Amygdala (tissue), 56 donors: ENCODE data around the gene LRRTM3.

Experiments used
- DNase-seq, 56 donors: peaks; one replicate each; lab custom pipeline; 2025; lab: John Stamatoyannopoulos, UW

Gene LRRTM3

DNA sequence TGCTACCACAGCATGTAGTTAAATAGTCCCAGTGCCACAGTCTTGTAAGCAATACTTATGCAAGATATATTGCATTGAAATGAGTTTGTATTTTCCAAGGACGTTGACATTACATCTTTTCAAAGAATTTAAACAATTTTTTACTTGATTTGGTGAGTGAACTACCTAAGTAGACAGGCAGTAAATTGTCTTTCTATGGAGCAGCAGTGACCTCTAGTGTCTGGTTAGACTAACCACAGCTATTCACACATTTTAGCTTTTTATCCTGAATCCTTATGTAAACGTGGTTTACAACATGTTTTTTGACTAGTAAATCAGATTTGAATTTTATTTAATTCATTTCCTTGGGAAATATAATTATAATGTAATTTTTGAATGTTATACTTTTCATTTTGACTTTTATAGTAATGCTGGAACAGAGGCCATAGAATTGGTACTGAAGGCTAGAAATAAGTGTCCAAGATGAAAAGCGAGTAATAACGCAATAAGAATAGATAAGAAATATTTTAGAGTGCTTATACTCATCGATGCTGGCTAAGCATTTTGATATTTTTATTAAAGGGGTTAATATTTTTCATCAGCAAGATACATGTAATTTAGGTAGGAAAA lies 5.6 kb downstream of the LRRTM3 start:
- DNase-seq, result peak in 4 of 56 donors; percentile 4 to 64 (median 26)

DNA sequence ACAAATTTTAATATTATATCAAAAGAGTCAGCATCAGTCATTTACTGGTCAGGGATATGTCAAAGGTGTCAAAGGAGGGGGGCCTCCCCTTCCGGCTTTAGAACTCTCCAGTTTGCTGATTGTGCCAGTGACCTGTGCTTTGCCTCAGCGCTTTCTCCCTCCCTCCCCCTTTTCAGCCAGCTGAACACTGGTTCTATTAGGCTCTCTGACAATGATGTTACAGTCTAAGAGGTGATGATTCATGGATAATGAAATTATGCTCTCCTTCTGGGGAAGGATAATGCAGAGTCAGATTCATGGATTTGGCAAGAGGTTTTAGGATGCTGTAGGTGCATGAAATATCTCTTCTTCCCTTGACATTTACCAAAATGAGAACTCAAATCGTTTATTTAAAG lies 6.1 kb downstream of the LRRTM3 start:
- peak in 34 of 56 donors; percentile 1 to 65 (median 34) for DNase-seq

DNA sequence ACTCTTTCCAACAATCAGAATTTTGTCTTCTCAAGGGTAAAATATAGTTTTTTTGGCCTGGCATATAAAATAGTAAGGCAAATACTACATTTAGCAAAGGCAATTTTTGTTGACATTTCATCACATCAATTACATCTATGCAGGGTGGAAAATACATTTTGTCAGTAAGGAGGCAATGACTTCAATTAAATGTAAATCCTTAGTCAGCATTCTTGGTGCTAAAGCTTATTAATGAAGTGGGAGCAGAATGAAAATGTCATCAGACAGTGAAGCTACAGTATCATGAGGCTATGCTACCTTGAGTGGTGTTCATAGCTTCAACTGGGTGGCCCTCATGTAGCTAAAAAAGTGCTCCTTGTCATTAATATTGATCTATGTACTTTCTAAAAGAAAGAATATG lies 8.9 kb downstream of the LRRTM3 start:
- DNase-seq, result no peak

DNA sequence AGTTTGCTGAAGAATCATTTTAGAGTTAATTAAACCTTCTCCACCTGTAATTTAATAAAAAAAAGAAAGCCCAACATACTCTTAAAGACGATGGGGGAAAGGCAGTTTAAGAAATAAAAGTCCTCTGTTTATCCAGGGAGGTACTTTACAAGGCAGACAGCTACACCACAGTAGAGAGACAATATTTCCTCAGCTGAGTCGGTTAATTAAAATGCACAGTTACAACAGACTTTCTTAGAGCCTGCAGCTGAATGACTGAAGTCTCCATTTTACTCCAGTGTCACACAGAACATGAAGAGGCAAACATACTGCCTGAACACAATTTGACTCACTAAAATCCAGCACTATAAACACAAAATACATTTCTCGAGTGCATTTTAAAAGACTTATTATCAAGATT lies 15.1 kb downstream of the LRRTM3 start:
- peak in 1 of 56 donors; percentile 5 for DNase-seq

DNA sequence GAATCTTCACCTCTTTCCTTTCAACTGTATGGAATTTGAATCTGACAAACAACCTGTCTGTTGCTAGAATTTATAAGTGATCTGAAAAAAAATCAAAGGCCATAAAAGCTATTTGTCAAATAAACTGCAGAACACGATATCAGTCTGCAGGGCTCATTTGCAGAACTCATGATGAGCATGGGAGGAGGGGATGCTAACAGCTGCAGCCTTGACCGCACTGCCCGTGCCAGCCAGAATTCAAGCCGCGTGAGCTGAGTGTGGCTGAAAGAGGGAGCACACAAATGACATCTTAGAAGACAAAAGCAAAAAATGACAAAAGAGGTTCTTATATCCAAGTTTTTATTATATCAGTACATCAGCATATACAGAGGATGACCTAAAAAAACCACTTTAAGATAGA lies 15.7 kb downstream of the LRRTM3 start:
- DNase-seq, result peak in 49 of 56 donors; percentile 6 to 85 (median 51)

DNA sequence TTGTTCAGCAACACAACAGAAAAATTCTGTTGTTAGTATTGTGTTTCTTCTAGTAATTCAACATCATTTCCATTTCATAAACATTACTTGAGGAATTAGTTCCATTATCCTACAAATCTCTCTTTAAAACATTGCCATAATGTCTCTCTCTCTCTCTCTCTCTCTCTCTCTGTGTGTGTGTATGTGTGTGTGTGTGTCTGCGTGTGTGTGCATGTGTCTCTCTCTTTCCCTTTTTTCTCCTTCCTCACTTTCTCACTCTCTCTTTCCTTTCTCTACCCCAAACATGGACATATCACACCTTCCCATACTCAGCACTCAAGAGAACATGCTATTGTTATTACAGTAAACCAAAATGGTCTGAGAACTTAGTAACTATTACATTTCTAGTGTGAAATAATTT lies 16.6 kb downstream of the LRRTM3 start:
- no peak for DNase-seq

DNA sequence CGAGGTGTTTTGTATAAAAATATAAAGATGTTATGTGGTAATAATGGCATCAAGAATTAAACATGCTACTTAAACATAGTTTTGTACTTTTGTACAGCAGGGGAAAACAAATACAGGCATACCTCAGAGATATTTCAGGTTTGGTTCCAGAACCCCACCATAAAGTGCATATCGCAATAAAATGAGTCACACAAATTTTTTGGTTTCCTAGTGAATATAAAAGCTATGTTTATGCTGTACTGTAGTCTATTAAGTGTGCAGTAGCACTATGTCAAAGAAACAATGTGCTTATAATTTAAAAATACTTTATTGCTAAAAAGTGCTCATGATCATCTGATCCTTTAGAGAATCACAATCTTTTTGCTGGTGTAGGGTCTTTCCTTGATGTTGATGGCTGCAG lies 17.8 kb downstream of the LRRTM3 start:
- DNase-seq, result no peak

DNA sequence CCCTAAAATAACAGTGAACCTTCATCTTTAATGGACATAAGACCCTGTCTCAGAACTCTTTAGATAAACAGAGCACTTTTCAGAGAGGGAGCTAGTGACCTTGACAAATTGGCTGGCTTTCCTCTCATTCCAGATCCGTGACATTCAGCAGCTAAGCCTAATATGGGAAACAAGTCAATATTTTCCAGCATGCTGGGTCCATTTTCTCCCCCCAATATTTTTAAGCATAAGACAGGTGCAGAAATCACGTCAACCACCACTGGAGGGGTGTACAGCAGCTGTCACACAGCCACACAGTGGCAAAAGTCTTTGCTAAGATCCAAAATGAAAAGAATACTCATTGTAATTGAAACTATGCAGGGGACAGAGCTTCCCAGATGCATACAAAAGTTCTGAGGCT lies 26.1 kb downstream of the LRRTM3 start:
- no peak for DNase-seq

DNA sequence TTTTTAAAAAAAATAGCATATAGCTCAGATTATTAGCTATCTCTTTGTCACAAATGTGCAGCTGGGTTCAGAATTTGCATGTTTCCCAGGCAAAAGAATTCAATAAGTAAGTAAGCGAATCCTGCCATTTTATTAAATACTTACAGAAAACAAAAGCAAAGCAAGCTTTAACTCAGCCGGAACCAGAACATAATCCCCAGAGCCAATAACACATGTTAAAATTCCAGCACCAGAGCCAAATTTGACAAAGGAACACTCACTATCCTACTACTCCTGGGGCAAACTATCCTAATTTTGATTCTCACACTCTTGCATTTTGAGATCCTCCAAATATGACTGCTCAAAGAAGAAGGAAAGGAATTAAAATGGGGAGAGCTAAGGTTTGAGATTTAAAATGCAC lies 32.6 kb downstream of the LRRTM3 start:
- no peak for DNase-seq

DNA sequence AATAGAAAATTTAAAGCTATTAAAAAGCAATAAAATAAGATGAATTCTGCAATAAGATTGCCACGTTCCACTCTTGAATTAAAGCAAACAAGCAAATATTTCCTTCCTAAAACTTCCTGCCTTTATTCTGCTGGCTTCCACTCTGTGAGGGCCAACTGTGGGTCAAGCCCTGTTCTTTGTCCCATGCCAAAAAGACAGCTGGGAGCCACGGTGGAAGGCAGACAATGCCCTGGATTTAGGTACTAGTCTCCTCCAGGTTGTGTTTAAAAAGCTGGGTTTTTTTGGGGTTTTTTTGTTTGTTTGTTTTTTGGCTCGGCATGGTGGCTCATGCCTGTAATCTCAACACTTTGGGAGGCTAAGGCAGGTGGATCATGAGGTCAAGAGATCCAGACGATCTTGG lies 39.1 kb downstream of the LRRTM3 start:
- no peak for DNase-seq

DNA sequence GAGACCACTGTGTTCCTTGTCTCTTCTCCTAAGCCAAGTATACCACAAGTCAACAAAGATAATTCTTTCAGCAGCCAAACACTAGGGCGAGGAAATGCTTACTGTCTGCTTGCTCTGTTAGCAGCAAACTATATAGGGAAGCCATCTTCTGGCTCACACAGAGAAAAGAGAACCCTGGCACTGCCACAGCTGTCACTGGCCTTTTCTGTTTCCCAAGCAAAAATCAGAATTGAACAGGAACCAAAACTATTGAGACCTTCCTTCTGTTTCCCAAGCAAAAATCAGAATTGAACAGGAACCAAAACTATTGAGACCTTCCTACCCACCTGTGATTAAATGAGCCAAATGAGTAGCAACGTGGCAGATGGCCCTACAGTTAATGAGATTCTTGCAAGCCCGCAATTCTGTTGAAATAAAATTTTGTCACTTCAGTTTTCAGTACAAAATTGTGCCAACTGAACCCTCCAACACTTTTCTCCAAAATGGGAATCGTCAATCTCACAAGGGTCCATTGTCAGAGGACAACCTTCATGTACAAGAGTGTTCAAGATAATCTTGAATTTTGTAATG lies 54.5 kb downstream of the LRRTM3 start:
- no peak for DNase-seq

DNA sequence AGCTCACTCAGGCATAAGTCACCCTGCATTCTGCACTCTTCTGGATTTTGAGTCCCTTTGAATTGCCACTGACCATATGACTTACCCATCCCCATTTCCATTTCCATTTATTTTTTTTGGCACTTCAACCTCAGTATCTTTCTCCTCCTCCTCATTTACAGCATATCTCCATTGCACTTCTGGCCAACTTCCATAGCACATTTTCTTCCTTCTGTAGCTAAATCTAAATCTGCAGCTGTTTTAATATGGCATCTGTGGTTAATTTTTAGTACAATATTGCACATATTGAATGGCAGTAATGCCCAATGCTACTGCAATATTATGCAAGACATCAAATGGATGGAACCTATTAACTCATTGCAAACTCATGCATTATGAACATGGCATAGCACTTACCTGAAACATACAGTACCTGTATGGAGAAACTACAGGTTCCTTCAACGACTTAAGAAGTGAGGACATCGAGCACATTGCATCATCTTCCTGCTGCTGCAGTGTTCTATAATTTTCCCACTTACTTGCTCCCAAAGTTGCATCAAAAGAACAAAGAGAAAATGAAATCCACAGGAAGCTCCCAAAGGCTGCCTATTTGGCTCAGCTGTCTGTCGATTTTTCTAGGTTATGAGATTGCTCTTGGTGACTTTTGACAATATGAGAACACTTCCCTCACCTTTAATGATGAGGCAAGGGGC lies 55.7 kb downstream of the LRRTM3 start:
- DNase-seq, result no peak

DNA sequence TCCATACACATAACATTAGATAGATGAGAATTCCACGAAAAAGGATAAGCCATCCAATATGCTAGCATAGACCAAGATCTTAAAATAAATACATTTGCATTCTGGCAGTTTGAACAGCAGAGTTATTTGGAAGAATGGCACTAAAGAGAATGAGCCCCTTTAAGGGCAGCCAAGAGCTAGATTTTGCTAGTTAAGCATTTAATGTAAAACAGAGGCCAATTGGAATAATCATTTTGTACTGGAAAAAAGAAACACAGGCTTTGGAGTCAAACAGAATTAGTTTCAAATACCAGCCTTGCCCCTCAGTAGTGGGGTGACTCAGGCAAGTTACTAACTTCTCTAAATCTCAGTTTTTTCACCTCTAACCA lies 56.2 kb downstream of the LRRTM3 start:
- DNase-seq, result no peak

DNA sequence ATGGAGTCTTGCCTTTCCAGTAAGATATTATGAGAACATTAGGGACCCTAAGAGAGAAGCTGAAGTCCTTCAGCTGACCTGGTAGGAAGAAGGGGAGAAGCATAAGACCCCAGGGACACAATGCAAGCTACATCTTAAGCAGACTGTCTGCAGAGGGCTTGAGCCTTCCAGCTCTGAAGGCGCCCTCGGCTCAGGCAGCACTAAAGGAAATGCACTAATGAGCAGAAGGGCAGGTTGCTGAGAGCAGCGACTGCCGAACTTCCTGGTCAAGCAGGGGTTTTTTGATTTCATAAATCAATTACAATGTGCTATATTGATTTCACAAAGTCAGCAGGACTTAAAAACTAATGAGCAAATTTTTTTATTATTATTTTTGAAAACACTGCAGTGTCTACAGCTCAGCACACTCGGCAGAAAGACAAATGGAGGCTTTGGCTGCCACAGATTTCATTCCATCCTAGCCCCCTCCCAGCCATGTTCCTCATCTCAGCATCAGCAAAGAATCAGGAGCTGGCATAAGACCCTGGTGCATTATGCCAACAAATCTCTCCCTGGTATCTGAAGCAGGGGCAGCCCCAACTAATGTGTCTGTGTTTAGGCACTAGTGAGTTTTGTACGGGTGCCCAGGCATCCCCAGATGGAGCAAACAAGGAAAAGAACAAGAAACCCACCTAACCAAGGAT lies 57.1 kb downstream of the LRRTM3 start:
- DNase-seq, result peak in 2 of 56 donors; percentile 2 to 4

DNA sequence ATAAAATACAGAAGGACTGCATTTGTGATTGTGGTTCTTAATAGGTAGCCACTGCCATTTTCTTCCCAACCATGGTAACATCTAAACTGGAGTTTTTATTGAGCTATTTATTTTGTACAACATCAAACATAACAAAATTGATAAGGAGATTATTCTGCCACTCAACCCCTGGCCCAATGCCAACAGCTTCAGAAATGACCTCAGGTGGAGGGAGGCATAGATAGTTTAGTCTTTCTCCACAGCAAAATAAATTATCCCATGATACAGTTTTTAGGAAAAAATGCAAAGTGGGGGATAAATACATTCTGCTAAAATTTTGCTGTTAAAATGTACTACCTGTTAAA lies 57.6 kb downstream of the LRRTM3 start:
- DNase-seq, result no peak

DNA sequence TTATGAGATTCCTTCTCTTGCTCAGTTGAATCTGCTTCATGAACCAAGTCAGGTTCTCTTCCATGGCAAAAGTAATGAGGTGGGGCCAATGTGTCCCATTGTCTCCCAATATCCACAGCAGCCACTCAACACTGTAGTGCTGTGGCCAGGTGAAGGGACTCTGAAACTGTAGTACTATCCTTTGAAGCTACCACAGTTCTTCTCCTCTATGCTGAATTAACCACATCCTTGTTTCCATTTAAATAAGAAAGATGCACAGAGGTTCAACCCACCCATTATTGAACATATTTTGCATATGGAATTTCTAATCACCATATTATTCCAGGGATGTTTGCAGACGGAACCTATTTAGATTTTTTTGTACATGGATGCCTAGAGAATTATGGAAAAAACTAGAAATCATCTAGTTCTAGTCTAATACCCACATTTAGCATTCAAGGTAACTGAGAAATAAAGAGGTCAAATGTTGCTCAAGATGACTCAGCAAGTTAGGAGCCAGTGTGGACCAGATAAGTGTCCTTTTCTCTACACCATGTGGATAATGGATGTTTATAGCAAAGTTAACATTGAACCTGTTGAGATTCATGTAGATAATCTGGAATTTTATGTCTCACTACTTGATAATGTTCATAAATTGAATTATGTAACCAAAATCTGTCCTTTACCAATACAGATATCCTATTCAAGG lies 64.5 kb downstream of the LRRTM3 start:
- no peak for DNase-seq

DNA sequence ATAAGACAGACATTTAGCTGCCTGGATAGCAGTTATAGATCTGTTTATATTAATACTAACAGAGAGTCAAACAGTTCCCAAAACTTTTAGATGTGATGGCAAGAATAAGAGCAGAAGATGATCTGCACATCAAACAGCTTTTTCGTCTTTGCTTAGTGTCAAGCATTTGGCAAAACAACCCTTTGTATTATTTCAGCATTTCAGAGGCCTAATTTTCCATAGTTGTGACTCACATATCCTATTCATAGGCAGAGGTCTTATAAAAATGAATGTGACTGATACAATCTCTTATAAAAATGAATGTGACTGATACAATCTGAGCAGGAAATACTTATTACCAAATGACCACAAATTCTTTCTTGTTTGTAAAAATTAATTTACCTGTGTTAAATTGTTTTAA lies 71.2 kb downstream of the LRRTM3 start:
- no peak for DNase-seq

DNA sequence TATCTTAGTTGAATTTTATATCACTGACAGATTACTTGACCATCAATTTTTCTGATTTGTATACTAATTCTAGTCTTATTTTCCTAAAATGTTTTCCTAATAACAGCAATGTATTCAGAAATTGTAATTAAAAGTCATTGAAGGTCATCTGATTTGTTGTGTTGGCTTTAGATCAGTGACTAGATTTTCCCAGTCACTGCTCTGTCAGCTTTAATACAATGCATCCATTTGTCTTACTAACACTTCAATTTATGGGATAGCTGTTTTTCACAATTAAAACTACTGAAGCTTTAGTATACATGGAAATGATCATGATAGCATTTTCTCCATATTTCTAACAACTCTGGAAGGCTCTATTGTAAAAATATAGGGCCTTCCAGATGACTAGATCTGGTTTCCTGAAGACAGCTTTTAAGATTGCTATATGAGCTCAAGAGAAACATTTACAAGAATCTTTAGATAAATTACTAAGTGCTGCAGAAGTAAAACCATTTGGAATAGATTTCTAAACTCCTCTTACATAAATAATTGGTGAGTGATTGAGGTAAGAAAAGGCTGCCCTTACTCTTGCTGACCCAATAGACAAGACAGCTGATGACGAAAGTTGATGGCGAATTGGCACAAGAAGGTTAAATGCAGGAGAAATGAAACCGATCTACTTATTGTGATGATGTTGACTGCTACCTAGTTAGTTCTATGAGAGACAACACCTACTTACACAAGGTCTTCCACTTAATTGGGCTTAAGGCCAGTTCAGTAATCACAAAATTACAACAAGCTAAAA lies 74.1 kb downstream of the LRRTM3 start:
- DNase-seq, result no peak

DNA sequence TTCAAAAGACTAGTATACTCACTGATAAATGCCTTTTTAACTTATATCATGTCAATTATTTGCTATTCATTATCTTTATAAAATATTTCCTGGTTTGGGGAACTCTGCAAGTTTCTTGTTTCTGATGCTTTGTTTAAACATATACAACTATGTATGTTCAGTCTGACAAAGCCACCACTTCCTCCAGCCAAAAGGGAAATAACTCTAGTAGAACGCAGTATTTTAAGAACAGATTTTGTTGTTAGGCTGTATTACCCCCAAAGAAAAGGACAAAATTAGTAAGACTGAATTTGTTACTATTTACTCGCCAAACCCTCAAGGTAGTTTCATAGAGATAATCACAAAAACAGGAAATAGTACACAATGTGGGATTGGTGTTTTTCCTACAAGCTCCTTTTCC lies 78.9 kb downstream of the LRRTM3 start:
- no peak for DNase-seq

DNA sequence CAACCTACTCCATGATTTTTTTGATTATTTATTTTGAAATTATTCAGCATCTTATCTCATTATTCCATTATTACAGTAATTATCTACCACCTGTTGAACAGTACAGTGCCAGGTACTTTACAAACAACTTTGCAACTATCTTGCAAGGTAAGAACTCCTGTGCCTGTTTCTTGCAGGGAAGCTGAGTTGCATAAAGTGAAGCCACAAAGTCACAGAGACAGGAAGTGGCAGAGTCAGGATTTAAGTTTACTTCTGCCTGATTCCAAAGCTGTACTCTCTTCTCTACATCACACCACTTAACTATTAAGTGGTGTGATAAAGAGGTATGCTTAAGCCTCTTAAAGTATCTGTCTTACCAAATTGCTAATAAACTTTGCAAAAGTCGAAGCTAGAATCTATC lies 80.1 kb downstream of the LRRTM3 start:
- no peak for DNase-seq
